DND-41 (cell line): ENCODE measurements around the gene PLA2G4E.

Experiments
- EZH2 ChIP-seq: IDR thresholded peaks from 3 replicates; pipeline ENCODE4 v1.6.1; 2012; ENCODE audit warnings: borderline replicate concordance, low read depth, mild to moderate bottlenecking, moderate library complexity, low read length, inconsistent platforms; ENCODE audit not compliant: severe bottlenecking
- TF ChIP-seq, protein P1 (sequence below): IDR thresholded peaks from 2 replicates; pipeline ENCODE4 v1.5.1; 2012; ENCODE audit warnings: borderline replicate concordance, low read length, moderate library complexity, mild to moderate bottlenecking; ENCODE audit not compliant: poor library complexity, severe bottlenecking; ENCODE audit errors: extremely low read depth

DNA sequence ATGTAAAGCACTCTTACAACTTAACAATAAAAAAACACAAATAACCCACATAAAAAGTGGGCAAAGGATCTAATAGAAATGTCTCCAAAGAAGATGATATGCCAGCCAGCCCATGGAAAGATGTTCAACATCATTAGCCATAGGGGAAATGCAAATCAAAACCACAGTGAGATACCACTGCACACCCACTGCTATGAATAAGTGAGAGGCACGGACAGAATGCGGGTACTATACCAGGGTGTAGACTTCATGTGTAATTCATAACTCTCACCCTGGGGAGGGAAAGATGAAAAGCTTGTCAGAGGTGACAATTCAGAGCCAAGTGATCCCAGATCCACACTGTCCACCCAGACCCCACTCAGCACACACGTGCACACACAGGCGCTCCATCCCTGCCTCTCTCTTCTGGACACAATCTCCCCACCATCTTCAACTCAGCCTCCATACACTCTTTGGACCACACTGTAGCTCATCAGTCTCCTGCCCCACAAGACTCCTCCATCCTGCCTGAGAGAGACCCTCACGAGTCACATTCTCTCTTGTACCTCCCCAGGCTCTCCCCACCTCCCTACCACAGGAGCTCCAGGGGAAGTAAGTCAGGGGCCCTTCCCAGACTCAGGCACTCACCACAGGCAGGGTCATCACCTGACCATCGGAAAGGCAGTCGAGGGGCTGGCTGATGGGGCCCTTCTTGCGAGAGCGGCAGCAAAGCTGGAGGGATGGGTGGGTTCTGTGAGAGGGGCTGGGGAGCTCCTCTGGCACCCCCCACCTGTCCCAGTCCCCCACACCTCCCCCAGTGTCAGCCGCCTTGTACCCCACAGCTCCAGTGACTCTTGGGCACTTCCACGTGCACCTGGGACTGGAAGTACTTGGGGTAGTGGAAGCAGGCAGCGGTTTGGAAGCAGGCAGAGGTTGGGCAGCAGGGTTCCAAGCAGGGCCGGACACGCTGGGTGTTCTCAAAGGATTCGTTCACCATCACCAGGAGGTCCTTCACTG lies 21.3 kb downstream of the PLA2G4E start:
- TF ChIP-seq, protein P1, sequence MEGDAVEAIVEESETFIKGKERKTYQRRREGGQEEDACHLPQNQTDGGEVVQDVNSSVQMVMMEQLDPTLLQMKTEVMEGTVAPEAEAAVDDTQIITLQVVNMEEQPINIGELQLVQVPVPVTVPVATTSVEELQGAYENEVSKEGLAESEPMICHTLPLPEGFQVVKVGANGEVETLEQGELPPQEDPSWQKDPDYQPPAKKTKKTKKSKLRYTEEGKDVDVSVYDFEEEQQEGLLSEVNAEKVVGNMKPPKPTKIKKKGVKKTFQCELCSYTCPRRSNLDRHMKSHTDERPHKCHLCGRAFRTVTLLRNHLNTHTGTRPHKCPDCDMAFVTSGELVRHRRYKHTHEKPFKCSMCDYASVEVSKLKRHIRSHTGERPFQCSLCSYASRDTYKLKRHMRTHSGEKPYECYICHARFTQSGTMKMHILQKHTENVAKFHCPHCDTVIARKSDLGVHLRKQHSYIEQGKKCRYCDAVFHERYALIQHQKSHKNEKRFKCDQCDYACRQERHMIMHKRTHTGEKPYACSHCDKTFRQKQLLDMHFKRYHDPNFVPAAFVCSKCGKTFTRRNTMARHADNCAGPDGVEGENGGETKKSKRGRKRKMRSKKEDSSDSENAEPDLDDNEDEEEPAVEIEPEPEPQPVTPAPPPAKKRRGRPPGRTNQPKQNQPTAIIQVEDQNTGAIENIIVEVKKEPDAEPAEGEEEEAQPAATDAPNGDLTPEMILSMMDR, result no peak
- TF ChIP-seq EZH2, result no peak
